NCI-H345 (cell line): ENCODE results near the gene TGM2.
"Not testable (repeated sequence)": the region's sequence is repeated elsewhere in the genome, so short reads cannot be mapped to it uniquely, and the experiment has no call there.

Source experiments
- DNase-seq: peaks from one replicate; lab custom pipeline; 2025; lab: John Stamatoyannopoulos, UW

Gene TGM2

GRCh38 chr20:38115205-38115604 lies 49.9 kb downstream of the TGM2 start:
- DNase-seq, result no peak

- no peak for DNase-seq
Observed at GRCh38 chr20:38114353-38114791, 50.7 kb downstream of the TGM2 start.

GRCh38 chr20:38113401-38114325 lies 51.4 kb downstream of the TGM2 start:
- no peak for DNase-seq

GRCh38 chr20:38112930-38113294 lies 52.2 kb downstream of the TGM2 start:
- no peak for DNase-seq

GRCh38 chr20:38112261-38112929 lies 52.7 kb downstream of the TGM2 start:
- DNase-seq, result no peak

DNA sequence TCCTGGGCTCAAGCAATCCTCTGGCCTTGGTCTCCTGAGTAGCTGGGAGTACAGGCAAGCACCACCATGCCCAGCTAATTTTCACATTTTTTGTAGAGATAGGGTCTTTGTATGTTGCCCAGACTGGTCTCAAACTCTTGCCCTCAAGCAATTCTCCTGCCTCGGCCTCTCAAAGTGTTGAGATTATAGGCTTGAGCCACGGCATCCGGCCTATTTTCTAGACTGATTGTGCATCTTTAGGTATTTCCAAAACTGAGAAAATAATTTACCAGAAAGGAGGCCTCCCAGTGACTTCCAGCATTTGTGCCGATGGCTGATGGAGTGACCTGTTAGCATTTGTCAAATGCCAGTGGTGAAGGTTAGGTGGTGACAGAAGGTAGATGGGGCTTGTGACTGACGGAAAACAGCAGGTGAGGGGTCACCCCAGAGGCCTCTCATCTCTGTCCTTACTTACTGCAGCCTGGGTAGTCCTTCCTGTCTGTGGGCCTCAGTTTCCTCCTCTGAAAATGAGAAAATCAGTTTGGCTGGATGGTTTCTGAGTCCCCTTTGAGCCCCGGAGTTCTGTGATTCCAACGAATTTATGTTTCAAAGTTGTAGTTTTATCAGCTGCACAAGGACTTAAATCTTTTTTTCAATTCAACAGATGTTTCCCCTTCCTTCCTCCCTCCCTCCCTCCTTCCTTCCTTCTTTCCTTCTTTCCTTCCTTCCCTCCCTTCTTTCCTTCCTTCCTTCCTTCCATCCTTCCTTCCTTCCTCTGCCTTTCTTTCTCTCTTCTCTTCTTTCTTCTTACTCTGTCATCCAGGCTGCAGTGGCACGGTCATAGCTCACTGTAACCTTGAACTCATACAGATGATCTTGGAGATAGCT lies 53.5 kb downstream of the TGM2 start:
- DNase-seq, result no peak

DNA sequence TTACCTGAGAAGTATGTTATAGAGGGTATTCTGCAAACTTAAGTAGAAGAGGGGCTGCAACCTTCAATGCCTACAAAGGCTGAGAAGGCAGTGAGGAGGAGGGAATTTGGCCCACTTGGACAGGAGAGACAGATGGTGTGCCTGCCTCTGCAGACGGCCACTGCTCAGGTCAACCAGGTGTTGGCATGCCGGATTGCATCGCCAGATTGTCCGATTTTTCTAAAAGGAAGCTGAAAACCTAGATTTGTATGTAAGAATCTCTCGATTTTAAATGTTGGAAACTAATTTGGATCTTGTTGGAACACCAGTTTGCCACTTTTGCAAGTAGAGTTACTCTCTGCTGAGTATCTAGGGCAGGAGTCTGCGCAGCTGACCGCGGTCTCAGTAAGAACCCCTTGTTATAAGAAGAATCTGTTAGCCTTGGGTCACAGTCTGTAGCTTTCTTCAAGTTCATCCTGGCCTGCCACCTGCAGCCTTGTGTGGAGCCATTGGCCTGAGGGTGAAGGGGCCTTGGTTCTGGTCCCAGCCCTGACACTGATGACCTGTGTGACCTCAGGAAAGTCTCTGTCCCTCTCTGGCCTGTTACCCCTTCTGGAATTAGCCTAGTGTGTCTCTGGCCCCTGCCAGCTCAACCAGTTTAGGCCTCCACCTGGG lies 54.4 kb downstream of the TGM2 start:
- DNase-seq, result no peak

GRCh38 chr20:38109591-38110524 lies 55.2 kb downstream of the TGM2 start:
- DNase-seq, result no peak

DNA sequence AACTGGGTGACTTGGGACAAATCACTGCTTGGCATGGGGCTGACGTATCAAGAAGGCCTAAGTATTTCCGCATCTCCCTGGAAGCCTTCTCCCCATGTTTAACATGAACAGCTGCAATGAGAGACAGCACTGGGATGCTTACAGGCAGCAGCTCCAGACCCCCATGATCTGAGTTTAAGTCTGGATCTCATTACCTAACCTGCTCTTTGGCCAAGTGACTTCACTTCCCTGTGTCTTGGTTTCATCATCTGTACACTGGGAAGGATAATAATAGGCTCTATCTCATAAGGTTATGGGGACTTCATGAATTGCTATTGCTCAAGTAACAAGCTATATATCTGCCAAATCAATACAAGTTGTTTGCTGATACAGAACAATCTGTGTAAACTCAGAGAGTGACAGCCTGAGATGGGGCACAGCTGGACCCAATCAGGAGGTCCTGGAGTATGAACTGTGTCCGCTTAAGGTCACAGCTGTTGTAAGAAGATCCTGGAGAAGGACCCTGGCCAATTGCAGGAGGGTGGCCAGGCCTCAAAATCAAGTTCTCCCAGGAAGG lies 56.0 kb downstream of the TGM2 start:
- no peak for DNase-seq

DNA sequence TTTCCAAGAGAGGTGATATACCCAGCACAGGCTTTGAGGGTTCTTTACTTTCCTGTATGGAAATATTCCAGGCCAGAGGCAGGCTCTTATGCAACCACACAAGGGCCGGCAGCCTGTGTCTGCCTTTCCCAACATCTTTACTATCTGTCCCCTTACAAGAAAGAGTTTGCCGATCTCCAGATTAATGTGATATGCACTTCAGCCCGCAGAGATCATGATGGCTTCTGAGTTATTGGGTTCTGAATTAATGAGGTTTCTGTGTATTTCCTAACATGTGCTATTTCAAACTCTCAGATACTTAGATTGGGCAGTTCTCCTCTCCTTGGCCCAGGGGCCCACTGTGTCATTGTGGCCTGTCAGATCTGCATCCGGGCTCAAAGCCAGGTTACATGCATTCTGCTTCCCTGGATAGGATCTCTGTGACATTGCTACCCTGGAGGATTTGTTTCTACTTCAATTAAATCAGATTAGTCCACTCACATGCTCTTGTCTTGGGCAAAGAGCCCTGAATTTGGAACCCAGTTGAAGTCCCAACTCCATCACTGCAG lies 56.6 kb downstream of the TGM2 start:
- DNase-seq, result no peak

DNA sequence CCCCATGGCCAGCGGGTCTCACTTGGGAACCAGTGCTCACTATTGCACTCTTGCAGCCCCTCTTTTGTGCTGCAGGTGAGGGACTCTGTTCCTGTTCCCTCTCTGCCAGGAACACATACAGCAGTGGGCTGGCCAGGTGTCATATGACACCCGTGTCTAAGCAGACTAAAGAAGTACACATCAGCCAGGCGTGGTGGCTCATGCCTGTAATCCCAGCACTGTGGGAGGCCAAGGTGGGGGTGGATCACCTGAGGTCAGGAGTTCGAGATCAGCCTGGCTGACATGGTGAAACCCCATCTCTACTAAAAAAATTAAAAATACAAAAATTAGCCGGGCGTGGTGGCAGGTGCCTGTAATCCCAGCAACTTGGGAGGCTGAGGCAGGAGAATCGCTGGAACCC lies 57.2 kb downstream of the TGM2 start:
- DNase-seq, result not testable (repeated sequence)

DNA sequence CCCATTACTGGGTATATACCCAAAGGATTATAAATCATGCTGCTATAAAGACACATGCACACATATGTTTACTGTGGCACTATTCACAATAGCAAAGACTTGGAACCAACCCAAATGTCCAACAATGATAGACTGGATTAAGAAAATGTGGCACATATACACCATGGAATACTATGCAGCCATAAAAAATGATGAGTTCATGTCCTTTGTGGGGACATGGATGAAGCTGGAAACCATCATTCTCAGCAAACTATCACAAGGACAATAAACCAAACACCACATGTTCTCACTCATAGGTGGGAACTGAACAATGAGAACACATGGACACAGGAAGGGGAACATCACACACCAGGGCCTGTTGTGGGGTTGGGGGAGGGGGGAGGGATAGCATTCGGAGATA lies 57.7 kb downstream of the TGM2 start:
- DNase-seq, result not testable (repeated sequence)

- DNase-seq, result no peak
Observed at GRCh38 chr20:38106461-38106860, 58.6 kb downstream of the TGM2 start.

GRCh38 chr20:38104285-38104684 lies 60.8 kb downstream of the TGM2 start:
- DNase-seq, result no peak

DNA sequence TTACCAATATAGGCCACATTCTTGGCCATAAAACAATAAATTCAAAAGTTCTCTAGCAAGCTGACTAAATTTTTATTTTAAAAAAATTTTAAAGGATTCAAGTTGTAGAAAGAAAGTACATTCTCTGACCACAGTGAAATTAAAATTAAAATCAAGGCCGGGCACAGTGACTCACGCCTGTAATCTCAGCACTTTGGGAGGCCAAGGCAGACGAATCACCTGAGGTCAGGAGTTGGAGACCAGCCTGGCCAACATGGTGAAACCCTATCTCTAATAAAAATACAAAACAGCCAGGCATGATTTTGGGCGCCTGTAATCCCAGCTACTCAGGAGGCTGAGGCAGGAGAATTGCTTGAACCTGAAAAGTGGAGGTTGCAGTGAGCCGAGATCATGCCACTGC lies 62.9 kb downstream of the TGM2 start:
- not testable (repeated sequence) for DNase-seq

- DNase-seq, result no peak
Observed at GRCh38 chr20:38098952-38099351, 66.1 kb downstream of the TGM2 start.

DNA sequence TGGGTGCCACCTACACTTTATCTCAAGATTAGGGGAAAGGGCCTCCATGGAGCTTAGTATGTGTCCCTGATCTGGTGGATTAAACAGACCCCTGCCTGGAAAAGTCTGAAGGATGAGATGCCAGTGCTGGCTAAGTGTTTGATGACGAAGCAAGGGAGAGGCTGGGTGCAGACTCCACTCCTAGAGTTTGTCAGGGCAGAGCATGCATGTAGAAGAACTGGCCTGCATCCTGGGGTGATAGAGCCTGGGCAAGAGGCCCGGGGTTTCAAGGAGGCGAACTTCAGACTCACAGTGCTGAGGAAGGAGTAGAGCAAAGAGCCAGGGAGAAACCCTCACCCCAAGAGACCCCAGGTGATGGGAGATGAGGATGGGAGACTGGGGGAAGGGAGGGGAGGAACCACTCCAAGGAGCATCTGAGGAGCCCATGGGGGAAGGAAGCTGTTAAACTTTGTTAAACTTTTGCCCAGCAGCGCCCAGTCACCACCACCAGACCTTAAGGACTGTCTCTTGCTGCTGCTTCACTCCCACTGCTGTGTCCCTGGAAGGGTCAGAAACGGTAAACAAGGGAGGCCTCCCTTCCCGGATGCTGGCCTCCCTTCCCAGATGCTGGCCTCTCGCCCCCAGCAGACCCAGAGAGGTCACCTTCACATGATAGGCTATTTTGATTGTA lies 69.9 kb downstream of the TGM2 start:
- DNase-seq, result no peak

- no peak for DNase-seq
Observed at GRCh38 chr20:38094373-38094891, 70.6 kb downstream of the TGM2 start.

GRCh38 chr20:38093641-38094077 lies 71.4 kb downstream of the TGM2 start:
- no peak for DNase-seq
